GM10266 (cell line): Measurements from ENCODE around the gene IMPDH1.

Source experiments
- DNase-seq: peaks from one replicate; pipeline ENCODE4 v3.0.0; 2012; ENCODE audit errors: extremely low spot score
- CTCF ChIP-seq: IDR thresholded peaks from 2 replicates; pipeline ENCODE4 v1.5.1; 2012; ENCODE audit warnings: mild to moderate bottlenecking, low read depth; ENCODE audit not compliant: control insufficient read depth, insufficient read depth; ENCODE audit errors: missing control alignments

Gene IMPDH1

DNA sequence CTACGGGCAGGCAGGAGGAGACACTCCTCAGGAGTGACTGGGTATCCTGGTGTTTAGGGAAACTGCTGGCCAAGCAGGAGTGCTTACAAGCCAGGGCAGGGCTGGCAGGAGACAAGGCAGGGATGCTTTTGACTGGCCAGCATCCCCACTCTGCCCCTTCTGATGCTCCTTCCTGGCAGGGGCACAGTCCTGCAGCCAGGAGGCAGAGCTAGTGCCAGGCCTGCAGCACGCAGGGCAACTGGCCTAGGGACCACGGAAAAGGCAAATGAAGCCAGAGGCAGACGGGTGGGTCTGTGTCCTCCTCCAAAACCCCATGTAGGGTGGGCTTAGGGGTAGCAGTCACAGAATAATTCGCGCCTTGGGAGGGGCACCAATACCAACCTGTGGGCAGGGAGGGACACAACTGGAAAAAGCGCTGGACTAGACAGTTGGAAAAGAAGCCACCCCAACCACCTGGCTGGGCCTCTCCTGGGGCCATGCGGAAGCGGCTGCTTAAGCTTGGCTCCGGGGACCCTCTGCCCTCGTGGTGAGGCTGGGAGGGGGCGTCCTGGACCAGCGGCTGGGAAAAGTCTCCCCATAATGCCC lies 4.8 kb downstream of the IMPDH1 start:
- peak; percentile 22 for TF ChIP-seq CTCF
- DNase-seq, result no peak

GRCh38 chr7:128404143-128404681 lies 5.6 kb downstream of the IMPDH1 start:
- no peak for DNase-seq
- TF ChIP-seq CTCF, result no peak

GRCh38 chr7:128403676-128404075 lies 6.1 kb downstream of the IMPDH1 start:
- TF ChIP-seq CTCF, result no peak
- no peak for DNase-seq

GRCh38 chr7:128402356-128402755 lies 7.4 kb downstream of the IMPDH1 start:
- DNase-seq, result no peak
- TF ChIP-seq CTCF, result no peak

DNA sequence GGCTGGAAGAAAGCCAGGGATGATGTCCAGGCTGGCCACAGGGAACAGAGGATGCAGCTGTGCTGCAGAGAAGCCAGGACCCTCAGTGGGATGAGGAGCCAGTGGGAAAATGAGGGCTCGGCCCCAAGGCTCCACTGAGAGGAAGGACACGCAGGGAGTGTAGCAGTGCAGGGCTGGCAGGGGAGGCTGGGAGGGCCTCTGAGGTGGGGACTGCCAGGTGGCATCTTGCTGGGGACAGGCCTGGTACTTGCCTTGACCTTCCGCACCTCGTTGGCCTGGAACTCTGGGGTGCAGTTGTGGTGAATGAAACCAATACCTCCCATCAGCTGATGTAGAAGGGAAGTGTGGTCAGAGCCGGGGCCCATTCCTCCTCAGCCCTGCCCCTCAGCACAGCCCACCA lies 9.2 kb downstream of the IMPDH1 start:
- no peak for TF ChIP-seq CTCF
- DNase-seq, result no peak

- DNase-seq, result no peak
- no peak for TF ChIP-seq CTCF
Observed at GRCh38 chr7:128399991-128400390, 9.8 kb downstream of the IMPDH1 start.

DNA sequence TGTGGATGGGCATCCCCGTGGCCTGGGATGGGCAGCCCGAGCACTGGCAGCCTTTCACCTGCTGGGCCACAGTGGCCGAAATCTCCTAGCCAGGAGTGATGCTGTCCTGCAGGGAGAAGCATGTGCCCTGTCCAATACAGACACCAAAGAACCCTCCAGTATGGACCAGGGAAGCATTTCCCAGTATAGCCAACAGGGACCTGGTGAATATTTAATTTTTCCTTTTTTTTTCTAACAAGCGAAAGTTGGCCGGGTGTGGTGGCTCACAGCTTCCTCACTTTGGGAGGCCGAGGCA lies 11.0 kb downstream of the IMPDH1 start:
- no peak for TF ChIP-seq CTCF
- no peak for DNase-seq
